GM18508 (cell line): ENCODE data around the gene TXLNG.
"Not testable (repeated sequence)": the region's sequence is repeated elsewhere in the genome, so short reads cannot be mapped to it uniquely, and the experiment has no call there.

Experiments
- ATAC-seq: cut with Tn5 transposase; IDR thresholded peaks from one replicate; pipeline ENCODE4 v1.9.1; 2021; ENCODE audit warnings: moderate number of reproducible peaks; ENCODE audit not compliant: insufficient read depth, unreplicated experiment

TXLNG gene

GRCh38 chrX:16784440-16784839 lies 1.8 kb upstream of the TXLNG start:
- ATAC-seq: not testable (repeated sequence)

DNA sequence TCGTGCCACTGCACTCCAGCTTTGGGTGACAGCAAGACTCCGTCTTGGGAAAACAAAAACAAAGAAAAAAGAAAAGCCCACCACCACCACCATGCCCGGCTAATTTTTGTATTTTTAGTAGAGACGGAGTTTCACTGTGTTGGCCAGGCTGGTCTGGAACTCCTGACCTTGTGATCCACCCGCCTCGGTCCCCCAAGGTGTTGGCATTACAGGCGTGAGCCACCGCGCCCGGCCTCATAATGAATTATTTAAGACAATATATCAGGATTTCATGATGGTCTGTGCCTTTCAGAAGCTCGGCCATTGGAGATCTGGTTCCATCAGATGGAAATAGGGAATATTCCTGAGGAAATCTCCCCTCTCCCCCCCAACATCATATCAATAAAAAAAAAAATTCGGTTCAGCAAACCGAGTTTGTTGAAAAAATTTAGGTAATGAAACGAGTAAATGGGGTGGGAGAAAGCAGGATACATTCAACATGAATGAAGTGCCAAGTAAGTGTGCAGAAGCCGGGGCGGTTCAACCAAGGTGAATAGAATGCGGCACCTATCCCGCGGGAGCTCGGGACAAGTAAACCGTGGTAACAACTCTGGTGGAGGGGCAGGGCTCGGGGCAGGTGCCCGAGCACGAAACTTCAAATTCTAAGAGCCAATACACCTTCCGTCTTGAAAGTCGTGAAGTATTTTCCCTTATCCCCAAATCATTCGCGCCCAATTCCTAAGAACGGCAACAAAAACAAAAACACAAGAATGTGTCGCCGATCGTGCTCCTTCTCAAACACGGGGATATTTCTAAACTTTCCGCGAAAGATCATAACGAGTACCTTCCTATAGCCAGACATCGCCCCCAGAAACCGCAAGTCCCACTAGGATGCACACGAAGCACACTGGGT lies 773 bp upstream of the TXLNG start:
- no peak for ATAC-seq

DNA sequence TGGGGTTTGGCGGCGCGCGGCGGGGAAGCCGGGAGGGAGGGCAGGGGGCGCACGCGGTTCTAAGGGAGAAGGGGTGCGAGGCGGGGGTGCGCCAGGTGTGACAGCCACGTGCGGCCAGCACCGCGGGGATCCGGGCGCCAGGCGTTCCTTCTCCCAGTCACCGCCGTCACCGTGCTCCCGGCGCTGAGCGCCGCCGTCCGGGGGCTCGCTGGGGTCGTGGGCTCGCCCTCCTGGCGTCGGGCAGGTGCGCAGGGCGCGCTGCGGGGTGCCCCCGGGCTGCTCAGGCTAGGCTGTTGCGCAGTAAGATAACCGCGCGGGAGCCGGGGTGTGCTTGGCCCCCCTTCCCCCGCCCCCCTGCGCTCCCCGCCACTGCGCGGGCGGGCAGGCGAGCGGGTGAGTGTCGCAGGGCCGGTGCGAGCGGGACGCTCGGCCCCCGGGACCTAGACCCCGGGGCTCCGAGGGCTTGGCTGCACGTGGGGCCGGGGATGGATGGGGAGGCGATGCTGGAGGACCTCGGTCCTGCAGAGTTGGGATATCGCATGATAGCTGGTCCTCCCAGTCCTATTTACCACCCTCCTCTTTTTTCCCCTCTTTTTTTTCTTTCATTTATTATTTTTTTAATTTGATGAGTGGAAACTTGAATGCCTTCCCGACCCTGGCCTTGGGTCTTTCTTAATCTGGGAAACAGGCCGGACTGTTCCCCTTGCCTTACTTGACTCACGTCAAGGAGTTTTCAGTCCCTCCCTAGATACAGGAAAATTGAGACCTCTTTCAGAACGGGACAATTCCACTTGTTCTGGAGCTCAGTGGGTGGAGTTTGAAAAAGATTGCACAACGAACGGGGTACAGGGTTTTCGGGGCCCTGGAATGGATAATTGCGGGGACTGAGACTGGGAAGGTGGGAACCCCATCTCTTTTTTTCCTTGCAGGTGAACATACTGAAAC lies 797 bp downstream of the TXLNG start:
- no peak for ATAC-seq

DNA sequence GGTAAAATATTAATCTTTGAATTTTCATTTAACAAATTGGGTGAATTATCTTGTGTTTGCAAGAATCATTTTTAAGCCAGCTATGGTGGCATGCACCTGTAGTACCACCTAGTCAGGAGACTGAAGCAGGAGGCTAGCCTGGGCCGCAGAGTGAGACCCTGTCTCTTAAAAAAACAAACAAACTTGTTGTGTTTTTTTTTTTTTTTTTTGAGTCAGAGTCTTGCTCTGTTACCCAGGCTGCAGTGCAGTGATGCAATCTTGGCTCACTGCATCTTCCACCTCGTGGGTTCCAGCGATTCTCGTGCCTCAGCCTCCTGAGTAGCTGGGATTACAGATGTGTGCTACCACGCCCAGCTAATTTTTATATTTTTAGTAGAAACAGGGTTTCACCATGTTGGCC lies 2.2 kb downstream of the TXLNG start:
- ATAC-seq: no peak

GRCh38 chrX:16796298-16796697 lies 10.0 kb downstream of the TXLNG start:
- no peak for ATAC-seq

DNA sequence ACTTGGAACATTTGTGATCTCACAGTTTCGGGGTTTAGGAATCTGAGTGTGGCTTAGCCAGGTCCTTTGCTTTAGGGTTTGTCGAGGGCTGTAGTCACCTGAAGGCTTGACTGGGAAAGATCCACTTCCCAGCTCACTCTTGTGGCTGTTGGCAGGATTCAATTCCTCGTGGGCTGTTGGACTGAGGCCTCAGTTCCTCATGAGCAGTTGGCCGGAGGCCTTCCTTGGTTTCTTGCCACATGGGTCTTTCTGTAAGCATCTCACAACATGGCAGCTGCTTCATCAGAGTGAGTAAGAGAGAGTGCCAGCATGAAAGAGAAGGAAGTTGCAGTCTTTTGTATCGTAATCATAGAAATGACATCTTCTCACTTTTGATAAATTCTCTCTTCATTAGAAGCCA lies 11.1 kb downstream of the TXLNG start:
- no peak for ATAC-seq

GRCh38 chrX:16797841-16798240 lies 11.6 kb downstream of the TXLNG start:
- ATAC-seq: no peak

- no peak for ATAC-seq
Observed at GRCh38 chrX:16804923-16805464, 18.7 kb downstream of the TXLNG start.

GRCh38 chrX:16807548-16807947 lies 21.3 kb downstream of the TXLNG start:
- ATAC-seq: no peak

DNA sequence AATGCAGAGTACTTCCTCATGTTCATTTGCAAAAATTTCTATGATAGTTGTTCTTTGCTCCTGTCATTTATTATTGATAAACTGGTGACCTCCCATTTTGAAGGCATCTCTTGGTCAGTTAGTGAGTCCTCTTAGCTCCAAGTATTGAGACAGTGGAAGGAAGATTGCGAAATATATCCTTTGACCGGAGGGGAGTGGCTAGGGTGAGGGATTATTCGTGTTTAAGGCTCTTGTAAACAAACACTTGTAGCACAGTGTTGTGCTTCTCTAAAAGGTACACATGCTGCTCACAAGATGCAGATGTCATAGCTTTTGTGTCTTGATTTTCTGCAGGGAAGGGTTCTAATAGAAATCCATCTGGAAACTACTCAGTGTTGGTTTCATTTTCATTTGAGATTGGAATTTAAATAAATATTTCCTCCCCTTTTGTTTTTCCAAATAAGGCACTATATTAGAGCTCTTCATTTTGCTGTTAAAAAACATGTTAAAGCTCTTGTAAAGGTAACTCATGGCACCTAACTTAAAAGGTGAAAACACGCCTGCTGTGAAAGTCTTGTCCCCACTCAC lies 21.8 kb downstream of the TXLNG start:
- ATAC-seq: no peak

DNA sequence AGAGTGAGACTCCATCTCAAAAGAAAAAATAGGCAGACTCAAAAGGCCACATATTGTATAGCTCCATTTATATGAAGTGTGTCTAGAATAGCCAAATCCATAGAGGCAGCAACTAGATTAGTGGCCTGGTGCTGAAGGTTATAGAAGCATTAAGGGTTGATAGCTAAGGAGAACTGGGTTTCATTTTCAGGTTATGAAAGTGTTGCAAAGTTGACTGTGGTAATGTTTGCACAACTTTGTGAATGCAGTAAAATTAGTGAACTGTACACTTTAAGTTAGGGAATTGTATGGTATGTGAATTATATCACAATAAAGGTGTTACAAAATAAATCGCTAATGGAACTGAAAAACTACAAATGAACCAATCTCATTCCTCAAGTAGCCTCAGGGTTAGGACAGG lies 28.3 kb downstream of the TXLNG start:
- ATAC-seq: no peak

- no peak for ATAC-seq
Observed at GRCh38 chrX:16819634-16820033, 33.4 kb downstream of the TXLNG start.

GRCh38 chrX:16822723-16823122 lies 36.5 kb downstream of the TXLNG start:
- no peak for ATAC-seq

- ATAC-seq: no peak
Observed at GRCh38 chrX:16825264-16826035, 39.2 kb downstream of the TXLNG start.

GRCh38 chrX:16826207-16826606 lies 39.9 kb downstream of the TXLNG start:
- no peak for ATAC-seq

DNA sequence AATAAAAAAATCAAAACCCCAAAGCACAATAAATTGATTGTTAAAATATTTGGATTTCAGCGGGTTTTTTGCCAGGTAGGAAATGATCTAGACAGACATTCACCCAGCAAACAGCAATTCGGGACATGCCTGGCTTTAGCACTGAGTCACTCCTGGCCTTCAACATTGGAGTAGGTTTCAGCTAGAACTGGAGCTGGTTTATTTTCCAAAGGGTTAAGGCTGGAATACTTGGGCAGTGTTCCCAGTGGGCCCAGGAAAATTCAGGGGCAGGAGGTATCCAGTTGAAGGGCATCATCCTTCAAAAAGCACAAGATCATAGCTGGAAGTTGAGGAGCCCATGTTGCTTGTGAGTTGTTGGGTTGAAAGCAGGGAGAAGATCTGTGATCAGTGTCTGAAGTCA lies 41.0 kb downstream of the TXLNG start:
- ATAC-seq: no peak

GRCh38 chrX:16828124-16828908 lies 42.0 kb downstream of the TXLNG start:
- ATAC-seq: no peak

GRCh38 chrX:16832301-16832700 lies 46.0 kb downstream of the TXLNG start:
- no peak for ATAC-seq

DNA sequence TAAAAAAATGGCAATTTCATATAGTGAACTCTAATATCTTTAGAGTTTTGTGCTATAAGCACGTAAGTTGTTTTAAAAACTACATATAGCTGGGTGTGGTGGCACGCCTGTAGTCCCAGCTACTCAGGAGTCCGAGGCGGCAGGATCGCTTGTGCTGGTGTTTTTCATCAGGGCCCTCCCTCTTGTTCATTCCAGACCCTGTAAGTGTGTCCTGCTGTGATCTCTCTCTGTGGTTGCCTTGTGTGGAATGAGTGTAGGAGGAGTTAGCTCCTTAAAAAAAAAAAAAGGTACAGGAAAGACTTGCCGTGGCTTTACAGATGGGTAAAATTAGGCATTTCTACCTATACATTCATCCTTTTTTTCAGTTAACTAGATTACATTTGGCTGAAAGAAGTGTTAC lies 48.5 kb downstream of the TXLNG start:
- no peak for ATAC-seq
